Upper lobe of left lung (tissue), 4 donors: ENCODE data around the gene HS6ST1.
"Not testable (repeated sequence)": the region's sequence is repeated elsewhere in the genome, so short reads cannot be mapped to it uniquely, and the experiment has no call there.

Source experiments
- POLR2A ChIP-seq, 4 donors: fragments of 450-650 bp; IDR thresholded peaks; one replicate each; pipeline ENCODE4 v1.5.1; 2016 to 2017; ENCODE audit warnings: antibody characterized with exemption in 4 of 4, mild to moderate bottlenecking in 2 of 4
- POLR2AphosphoS5 ChIP-seq, 2 donors: sonication (generic); formaldehyde crosslinking; IDR thresholded peaks; one replicate each; pipeline ENCODE4 v1.5.1; 2017; ENCODE audit warnings: antibody characterized with exemption in 2 of 2
- TF ChIP-seq, protein P1 (sequence below), 6 experiments: fragments of 450-650 bp in 4 of 6; fragments of 200-600 bp in 2 of 6; sonication (generic) in 2 of 6; IDR thresholded peaks; one replicate each; pipeline ENCODE4 v1.5.1; 2016 to 2019; ENCODE audit warnings: antibody characterized with exemption in 6 of 6

DNA sequence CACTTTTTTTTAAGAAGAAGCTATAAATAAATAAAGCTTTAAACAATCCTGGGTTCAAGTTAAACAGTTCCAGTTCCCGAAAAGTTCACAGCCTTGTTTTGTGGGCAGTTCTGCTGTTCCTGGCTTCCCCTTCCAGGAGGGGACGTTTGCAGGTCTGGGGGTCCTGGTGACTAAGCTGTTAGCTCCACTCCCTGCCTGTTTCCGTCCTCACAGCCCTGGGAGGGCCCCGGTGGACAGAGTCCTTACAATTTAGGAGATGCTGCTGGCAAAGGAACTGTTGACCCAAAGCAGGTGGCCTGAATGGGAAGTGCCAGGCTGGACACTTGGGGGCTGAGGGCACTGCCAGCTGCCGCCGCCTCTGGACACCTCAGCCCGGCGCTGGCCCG lies 53.1 kb downstream of the HS6ST1 start:
- TF ChIP-seq, protein P1, sequence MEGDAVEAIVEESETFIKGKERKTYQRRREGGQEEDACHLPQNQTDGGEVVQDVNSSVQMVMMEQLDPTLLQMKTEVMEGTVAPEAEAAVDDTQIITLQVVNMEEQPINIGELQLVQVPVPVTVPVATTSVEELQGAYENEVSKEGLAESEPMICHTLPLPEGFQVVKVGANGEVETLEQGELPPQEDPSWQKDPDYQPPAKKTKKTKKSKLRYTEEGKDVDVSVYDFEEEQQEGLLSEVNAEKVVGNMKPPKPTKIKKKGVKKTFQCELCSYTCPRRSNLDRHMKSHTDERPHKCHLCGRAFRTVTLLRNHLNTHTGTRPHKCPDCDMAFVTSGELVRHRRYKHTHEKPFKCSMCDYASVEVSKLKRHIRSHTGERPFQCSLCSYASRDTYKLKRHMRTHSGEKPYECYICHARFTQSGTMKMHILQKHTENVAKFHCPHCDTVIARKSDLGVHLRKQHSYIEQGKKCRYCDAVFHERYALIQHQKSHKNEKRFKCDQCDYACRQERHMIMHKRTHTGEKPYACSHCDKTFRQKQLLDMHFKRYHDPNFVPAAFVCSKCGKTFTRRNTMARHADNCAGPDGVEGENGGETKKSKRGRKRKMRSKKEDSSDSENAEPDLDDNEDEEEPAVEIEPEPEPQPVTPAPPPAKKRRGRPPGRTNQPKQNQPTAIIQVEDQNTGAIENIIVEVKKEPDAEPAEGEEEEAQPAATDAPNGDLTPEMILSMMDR (IDR thresholded peaks at IDR 0.05), result not testable (repeated sequence)
- not testable (repeated sequence) for TF ChIP-seq POLR2AphosphoS5, POLR2A (IDR thresholded peaks at IDR 0.05)
